Measurements from ENCODE around the gene ARHGAP24. TPM values are rescaled to one million over a fixed set of nuclear protein-coding genes. Genes with fewer than 3 reads are reported as not detected.

The ARHGAP24 gene
- total RNA-seq: 75.7 TPM

DNA sequence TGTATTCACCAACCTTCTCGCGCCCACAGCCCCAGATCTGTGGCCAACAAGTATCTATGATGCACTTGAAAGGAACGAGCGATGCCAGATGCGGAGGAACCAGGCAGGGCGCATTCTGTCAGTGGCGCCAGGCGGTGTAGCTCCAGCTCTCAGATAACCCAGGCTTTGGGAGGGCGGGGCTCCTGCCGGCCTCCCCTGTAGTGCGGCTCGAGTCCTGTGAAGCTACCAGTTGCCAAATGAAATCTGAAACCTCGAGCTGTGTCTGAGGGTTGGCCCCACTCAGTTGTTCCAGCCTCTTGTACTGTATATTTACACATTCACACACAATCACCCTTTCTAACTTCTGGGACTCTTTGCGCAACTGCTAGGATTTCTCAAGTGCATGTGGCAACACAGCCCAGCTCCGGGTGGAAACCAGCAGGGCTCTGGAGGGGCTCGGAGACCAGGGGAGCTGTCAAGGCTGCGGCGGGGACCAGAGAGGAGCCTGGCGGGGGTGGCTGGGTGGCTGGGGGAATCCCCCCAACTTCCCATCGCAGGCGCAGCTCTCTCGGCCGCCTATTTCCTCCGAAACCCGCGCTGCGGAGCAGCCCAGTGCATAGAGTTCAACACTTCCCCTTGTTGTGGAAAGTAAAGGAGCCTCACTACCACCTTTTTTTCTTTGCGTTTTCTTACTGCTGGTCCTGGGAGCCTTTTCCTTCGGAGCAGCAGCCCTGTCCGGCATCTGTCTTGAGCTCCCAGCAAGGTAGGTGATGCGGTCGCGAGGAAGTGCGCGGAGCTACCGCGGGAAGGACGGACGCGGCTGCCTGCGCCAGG lies at the start of gene ARHGAP24:
TSS of gene ARHGAP24 (plus strand) at position 333 of the 813 bp plus-strand sequence.

Small RNA genes within 50 kb of the gene (small RNA-seq; reads per million reads assigned to genes)
- not detected for gene MIR4451 (ENCODE audit: low replicate concordance)
